ENCODE data around the gene EMP1. TPM values are rescaled to one million over a fixed set of nuclear protein-coding genes. Genes with fewer than 3 reads are reported as not detected.

Gene EMP1
- total RNA-seq, 1 donor from 2014 or later, result not detected

DNA sequence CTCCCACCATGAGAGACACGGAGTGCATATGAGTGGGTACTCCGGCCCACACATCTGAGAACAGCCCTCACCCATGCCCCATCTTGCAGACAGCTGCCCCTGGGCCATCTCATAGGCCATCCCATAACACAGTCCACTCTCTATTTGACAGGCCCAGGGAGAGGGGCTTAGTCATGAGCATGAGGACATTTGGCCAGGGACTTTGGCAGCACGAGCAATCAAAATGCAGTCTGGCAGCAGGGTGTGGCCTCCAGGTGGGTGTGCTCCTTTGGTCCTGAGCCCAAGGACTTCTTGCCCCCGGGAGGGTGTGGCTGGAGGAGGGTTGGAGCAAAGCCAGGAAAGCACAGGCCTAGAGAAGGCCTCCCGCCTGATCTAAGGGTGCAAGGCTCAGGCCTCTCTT lies 25.6 kb downstream of the EMP1 start:
- Mint-ChIP-seq H3K4me1 (no peaks in the 10 kb centered on the region), H3K36me3 (ENCODE audit: low read depth) (no peaks in the 10 kb centered on the region), H3K9me3 (peaks cover 4% of the 10 kb centered on the region), H3K27ac (no peak overlapping the region), H3K27me3 (peaks cover 13% of the 10 kb centered on the region), H3K4me3 (no peak overlapping the region)
- no peak for DNase-seq
- ChIA-PET CTCF (interaction anchor here (2.9 kb wide), 1 partner anchor 10 kb away, joined by 14 read pairs; no protein-coding TSS in a partner anchor), POLR2A (no interaction called here)
- ATAC-seq (ENCODE audit: low read depth), result no peak
- intact Hi-C loops (cut with micrococcal nuclease), result no loop called here
- TF ChIP-seq, protein P1, sequence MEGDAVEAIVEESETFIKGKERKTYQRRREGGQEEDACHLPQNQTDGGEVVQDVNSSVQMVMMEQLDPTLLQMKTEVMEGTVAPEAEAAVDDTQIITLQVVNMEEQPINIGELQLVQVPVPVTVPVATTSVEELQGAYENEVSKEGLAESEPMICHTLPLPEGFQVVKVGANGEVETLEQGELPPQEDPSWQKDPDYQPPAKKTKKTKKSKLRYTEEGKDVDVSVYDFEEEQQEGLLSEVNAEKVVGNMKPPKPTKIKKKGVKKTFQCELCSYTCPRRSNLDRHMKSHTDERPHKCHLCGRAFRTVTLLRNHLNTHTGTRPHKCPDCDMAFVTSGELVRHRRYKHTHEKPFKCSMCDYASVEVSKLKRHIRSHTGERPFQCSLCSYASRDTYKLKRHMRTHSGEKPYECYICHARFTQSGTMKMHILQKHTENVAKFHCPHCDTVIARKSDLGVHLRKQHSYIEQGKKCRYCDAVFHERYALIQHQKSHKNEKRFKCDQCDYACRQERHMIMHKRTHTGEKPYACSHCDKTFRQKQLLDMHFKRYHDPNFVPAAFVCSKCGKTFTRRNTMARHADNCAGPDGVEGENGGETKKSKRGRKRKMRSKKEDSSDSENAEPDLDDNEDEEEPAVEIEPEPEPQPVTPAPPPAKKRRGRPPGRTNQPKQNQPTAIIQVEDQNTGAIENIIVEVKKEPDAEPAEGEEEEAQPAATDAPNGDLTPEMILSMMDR (IDR thresholded peaks at IDR 0.05), result no peak

DNA sequence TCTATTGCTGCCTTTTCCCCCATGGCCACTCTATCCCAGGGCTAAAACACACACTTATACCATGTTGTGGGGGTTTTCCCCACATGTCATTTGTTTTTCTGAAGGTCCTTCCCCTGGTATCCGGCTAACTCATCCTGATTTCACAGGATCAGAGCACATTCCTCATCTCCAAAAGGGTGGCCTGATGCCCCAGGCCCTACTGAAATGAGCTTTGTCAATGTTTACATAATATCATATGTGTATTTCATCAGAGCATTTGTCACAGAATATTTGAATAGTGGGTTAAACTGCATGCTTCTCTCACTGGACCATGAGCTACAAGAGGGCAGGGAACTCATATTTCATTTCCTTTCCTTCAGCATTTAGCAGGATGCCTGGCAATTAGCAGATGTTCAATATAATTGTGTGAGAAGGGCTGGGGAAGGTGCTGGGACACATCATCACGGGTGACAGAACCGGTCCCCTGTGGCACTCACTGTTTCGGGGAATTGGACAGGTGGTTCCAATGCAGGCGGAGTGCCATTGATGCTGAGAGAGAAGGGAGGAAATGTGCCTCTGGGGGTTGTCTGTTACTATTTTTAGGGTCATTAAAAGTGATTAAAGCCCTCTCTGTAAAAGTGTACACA lies 26.8 kb downstream of the EMP1 start:
- ChIA-PET CTCF (interaction anchor here (2.9 kb wide), 1 partner anchor 11 kb away, joined by 14 read pairs; no protein-coding TSS in a partner anchor), POLR2A (no interaction called here)
- peaks cover 21% of the 10 kb centered on the region for H3K27me3 Mint-ChIP-seq
- TF ChIP-seq, protein P1 (IDR thresholded peaks at IDR 0.05), result no peak
- intact Hi-C loops (cut with micrococcal nuclease), result no loop called here
- no peak overlapping the region for H3K4me3 Mint-ChIP-seq
- no peak for ATAC-seq (ENCODE audit: low read depth)
- H3K36me3 Mint-ChIP-seq (ENCODE audit: low read depth), result no peaks in the 10 kb centered on the region
- no peak overlapping the region for H3K27ac Mint-ChIP-seq
- DNase-seq, result no peak
- no peaks in the 10 kb centered on the region for H3K4me1 Mint-ChIP-seq
- peaks cover 4% of the 10 kb centered on the region for H3K9me3 Mint-ChIP-seq

DNA sequence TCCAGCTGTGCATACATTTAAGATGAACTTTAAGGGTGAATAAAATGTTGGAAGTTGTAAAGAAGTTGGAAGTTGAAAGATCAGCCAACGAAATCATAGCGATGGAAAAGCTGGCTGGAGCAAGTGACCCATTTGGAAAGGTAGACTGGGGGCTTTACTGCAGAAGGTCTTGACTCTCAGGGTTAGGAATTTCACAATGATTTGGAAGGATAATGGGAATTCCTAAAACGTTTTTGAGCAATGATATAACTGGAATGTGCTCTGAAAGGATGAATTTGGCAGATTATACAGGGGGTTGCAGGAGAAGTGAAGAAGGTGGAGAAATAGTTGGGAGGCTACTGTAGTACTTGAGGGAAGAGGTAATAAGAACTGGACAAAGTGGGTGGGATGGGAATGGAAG lies 27.4 kb downstream of the EMP1 start:
- H3K4me3 Mint-ChIP-seq, result no peak overlapping the region
- peaks cover 20% of the 10 kb centered on the region for H3K27me3 Mint-ChIP-seq
- ATAC-seq (ENCODE audit: low read depth), result no peak
- H3K9me3 Mint-ChIP-seq, result peaks cover 4% of the 10 kb centered on the region
- no peaks in the 10 kb centered on the region for H3K4me1 Mint-ChIP-seq
- intact Hi-C loops (cut with micrococcal nuclease), result no loop called here
- DNase-seq, result no peak
- ChIA-PET CTCF (no interaction called here), POLR2A (no interaction called here)
- H3K27ac Mint-ChIP-seq, result no peak overlapping the region
- H3K36me3 Mint-ChIP-seq (ENCODE audit: low read depth), result no peaks in the 10 kb centered on the region
- TF ChIP-seq, protein P1 (IDR thresholded peaks at IDR 0.05), result no peak

DNA sequence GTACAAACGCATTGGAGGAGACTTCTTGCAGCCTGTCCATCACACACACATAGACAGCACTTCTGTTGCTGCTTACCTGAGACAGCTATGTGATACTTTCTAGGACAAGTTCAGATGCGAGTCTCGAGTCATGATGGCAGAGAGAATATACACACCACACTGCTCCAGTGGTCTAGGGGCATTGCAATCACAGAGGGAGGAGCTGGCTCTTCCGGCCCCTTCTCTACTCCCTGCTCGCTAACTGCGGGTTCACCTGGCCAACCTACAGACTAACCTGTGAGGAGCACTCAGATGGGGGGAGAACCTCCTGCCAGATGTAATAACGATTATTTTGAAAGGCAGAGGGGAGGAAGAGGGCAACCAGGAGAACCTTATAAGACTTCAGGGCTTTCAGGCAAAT lies 30.7 kb downstream of the EMP1 start:
- H3K9me3 Mint-ChIP-seq, result peaks cover 1% of the 10 kb centered on the region
- no peaks in the 10 kb centered on the region for H3K36me3 Mint-ChIP-seq (ENCODE audit: low read depth)
- ATAC-seq (ENCODE audit: low read depth) (no peak), DNase-seq (no peak)
- no peak overlapping the region for H3K27ac Mint-ChIP-seq
- TF ChIP-seq, protein P1 (IDR thresholded peaks at IDR 0.05), result no peak
- ChIA-PET POLR2A (no interaction called here), CTCF (no interaction called here)
- intact Hi-C loops (cut with micrococcal nuclease), result no loop called here
- peaks cover 16% of the 10 kb centered on the region for H3K27me3 Mint-ChIP-seq
- no peaks in the 10 kb centered on the region for H3K4me1 Mint-ChIP-seq
- no peak overlapping the region for H3K4me3 Mint-ChIP-seq

DNA sequence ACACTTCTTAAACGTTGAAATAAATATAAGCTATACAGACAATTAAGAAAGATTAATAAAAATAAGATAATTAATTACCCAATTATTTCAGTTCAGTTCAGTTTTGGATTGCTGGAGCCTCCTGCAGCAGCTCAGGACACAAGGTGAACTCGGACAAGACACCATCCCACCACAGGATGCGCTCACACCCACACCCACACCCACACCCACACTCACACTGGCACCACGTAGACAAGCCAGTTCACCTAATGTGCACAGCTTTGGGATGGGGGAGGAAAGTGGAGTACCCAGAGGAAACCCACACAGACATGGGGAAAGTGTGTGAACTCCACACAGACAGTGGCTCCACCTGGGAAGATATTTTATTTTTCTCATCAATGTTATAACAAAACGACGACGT lies 32.1 kb downstream of the EMP1 start:
- DNase-seq (no peak), ATAC-seq (ENCODE audit: low read depth) (no peak)
- intact Hi-C loops (cut with micrococcal nuclease), result no loop called here
- peaks cover 2% of the 10 kb centered on the region for H3K9me3 Mint-ChIP-seq
- no peak overlapping the region for H3K27ac Mint-ChIP-seq
- H3K27me3 Mint-ChIP-seq, result peaks cover 16% of the 10 kb centered on the region
- no peaks in the 10 kb centered on the region for H3K4me1 Mint-ChIP-seq
- ChIA-PET POLR2A (no interaction called here), CTCF (no interaction called here)
- TF ChIP-seq, protein P1 (IDR thresholded peaks at IDR 0.05), result no peak
- no peak overlapping the region for H3K4me3 Mint-ChIP-seq
- no peaks in the 10 kb centered on the region for H3K36me3 Mint-ChIP-seq (ENCODE audit: low read depth)
